Panc1 (cell line): ENCODE data around the gene SULF2.

Source experiments
- POLR2AphosphoS5 ChIP-seq: IDR thresholded peaks from 2 replicates; pipeline ENCODE4 v1.6.1; 2012; ENCODE audit warnings: mild to moderate bottlenecking, low read depth, low read length, moderate library complexity
- SIN3A ChIP-seq: IDR thresholded peaks from 2 replicates; pipeline ENCODE4 v1.6.1; 2012; ENCODE audit warnings: low read depth, mild to moderate bottlenecking, low read length, moderate library complexity, borderline replicate concordance; ENCODE audit not compliant: insufficient read depth
- TF ChIP-seq, protein P1 (sequence below): fragments of 450-650 bp; IDR thresholded peaks from 2 replicates; pipeline ENCODE4 v1.5.1; 2017; ENCODE audit warnings: mild to moderate bottlenecking

DNA sequence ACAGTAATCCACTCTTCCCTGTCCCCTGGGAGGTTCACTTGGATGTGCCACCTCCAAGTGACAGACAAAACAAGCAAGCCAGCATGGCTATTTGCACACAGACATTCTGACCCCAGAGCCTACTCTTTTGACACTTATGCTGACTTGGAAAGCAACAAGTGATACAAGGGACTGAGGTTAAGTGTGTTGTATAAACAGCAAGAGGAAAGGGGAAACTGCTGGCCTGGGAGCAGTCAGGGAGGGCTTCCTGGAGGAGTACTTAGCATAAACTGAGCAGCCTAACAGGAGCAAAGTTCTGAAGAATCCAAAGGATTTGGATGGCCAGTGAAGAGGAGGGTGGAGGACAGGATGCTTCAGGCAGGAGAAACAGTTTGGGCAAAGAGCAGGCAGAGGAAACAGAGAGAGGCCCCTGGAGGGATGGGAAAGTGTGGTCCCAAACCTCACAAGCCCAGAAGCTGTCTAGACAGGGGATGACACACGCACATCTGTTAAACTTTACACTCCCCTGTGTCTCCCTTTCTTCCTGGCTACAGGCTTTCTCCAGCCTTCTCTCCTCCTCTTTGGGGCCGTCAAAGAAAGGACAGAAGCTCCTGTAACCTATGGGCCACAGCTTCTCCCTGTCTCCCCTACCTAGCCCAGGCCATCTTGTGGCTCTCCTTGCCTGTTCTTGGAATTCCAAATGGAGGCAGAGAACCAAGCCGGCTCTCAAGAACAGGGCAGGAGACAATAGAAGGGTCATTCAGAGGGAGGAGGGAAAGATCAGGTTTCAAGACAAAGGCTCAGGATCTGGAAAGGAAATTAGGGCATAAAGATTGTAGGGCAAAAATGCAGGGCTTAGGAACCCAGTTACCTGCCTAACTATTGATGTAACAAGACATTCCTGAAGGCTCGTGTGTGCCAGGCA, 19.3 kb downstream of the SULF2 start:
- TF ChIP-seq, protein P1, sequence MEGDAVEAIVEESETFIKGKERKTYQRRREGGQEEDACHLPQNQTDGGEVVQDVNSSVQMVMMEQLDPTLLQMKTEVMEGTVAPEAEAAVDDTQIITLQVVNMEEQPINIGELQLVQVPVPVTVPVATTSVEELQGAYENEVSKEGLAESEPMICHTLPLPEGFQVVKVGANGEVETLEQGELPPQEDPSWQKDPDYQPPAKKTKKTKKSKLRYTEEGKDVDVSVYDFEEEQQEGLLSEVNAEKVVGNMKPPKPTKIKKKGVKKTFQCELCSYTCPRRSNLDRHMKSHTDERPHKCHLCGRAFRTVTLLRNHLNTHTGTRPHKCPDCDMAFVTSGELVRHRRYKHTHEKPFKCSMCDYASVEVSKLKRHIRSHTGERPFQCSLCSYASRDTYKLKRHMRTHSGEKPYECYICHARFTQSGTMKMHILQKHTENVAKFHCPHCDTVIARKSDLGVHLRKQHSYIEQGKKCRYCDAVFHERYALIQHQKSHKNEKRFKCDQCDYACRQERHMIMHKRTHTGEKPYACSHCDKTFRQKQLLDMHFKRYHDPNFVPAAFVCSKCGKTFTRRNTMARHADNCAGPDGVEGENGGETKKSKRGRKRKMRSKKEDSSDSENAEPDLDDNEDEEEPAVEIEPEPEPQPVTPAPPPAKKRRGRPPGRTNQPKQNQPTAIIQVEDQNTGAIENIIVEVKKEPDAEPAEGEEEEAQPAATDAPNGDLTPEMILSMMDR, result no peak
- no peak for TF ChIP-seq SIN3A
- no peak for TF ChIP-seq POLR2AphosphoS5
